Uterus (tissue), 4 donors: ENCODE results near the gene HIGD1A. TPM values are rescaled to one million over a fixed set of nuclear protein-coding genes. Genes with fewer than 3 reads are reported as not detected.

Experiments used
- DNase-seq, 2 donors: peaks; one replicate each; pipeline ENCODE4 v3.0.0-alpha.2; 2019 to 2020
- H3K27ac ChIP-seq, 2 donors: fragments of 200-600 bp; sonication (generic); 1 replicate in 1 of 2; 2 replicates in 1 of 2; pipeline ENCODE4 v1.5.1; 2016 to 2018
- H3K27me3 ChIP-seq, 2 donors: fragments of 200-600 bp; sonication (generic); one replicate each; pipeline ENCODE4 v1.5.1; 2018 to 2019; ENCODE audit warnings: control low read depth in 1 of 2
- H3K36me3 ChIP-seq, 2 donors: fragments of 200-600 bp; sonication (generic); one replicate each; pipeline ENCODE4 v1.5.1; 2019; ENCODE audit warnings: control low read depth in 1 of 2
- H3K4me1 ChIP-seq, 2 donors: fragments of 200-600 bp; sonication (generic); one replicate each; pipeline ENCODE4 v1.5.1; 2018 to 2019; ENCODE audit warnings: control low read depth in 1 of 2
- H3K4me3 ChIP-seq, 2 donors: fragments of 200-600 bp; sonication (generic); 1 replicate in 1 of 2; 2 replicates in 1 of 2; pipeline ENCODE4 v1.5.1; 2018 to 2019; ENCODE audit warnings: mild to moderate bottlenecking in 1 of 2
- H3K9me3 ChIP-seq, 2 donors: fragments of 200-600 bp; sonication (generic); one replicate each; pipeline ENCODE4 v1.5.1; 2019; ENCODE audit warnings: control low read depth in 1 of 2
- POLR2A ChIP-seq, 2 donors: fragments of 450-650 bp; IDR thresholded peaks; one replicate each; pipeline ENCODE4 v1.6.1; 2016; ENCODE audit warnings: antibody characterized with exemption in 2 of 2, mild to moderate bottlenecking in 1 of 2, moderate library complexity in 1 of 2
- intact Hi-C: fragments of 100-400 bp; cut with DNase I; formaldehyde crosslinking; loops from one replicate; pipeline ENCODE4 v1.15.1; 2023; ENCODE audit warnings: low total_unique reads
- total RNA-seq, 4 donors: library from RNA; depleted of rRNA in 3 of 4; stranded (reverse); fragments of >200 nt in 3 of 4; gene quantifications; one replicate each; pipeline versions ENCODE4 v1.1.0 to v1.2.4, GENCODE V29; 2014 to 2023
- TF ChIP-seq, protein P1 (sequence below), 4 experiments: fragments of 200-600 bp in 2 of 4; fragments of 450-650 bp in 2 of 4; sonication (generic) in 2 of 4; IDR thresholded peaks; one replicate each; pipeline ENCODE4 v1.5.1; 2016 to 2019; ENCODE audit warnings: antibody characterized with exemption in 4 of 4, mild to moderate bottlenecking in 2 of 4, moderate library complexity in 1 of 4
- donor health status: DM: yes; HTN: yes; CAD: no.

The HIGD1A gene
- total RNA-seq, 4 donors from 2014 or later = 65.3 to 234 (median 103) TPM

- H3K36me3 ChIP-seq = no peaks in the 10 kb centered on the region
- no peak for TF ChIP-seq POLR2A (IDR thresholded peaks at IDR 0.05)
- TF ChIP-seq, protein P1, sequence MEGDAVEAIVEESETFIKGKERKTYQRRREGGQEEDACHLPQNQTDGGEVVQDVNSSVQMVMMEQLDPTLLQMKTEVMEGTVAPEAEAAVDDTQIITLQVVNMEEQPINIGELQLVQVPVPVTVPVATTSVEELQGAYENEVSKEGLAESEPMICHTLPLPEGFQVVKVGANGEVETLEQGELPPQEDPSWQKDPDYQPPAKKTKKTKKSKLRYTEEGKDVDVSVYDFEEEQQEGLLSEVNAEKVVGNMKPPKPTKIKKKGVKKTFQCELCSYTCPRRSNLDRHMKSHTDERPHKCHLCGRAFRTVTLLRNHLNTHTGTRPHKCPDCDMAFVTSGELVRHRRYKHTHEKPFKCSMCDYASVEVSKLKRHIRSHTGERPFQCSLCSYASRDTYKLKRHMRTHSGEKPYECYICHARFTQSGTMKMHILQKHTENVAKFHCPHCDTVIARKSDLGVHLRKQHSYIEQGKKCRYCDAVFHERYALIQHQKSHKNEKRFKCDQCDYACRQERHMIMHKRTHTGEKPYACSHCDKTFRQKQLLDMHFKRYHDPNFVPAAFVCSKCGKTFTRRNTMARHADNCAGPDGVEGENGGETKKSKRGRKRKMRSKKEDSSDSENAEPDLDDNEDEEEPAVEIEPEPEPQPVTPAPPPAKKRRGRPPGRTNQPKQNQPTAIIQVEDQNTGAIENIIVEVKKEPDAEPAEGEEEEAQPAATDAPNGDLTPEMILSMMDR (IDR thresholded peaks at IDR 0.05) = no peak
- no peak for DNase-seq
- peaks cover 5% of the 10 kb centered on the region in 2 donors for H3K4me1 ChIP-seq
- H3K27ac ChIP-seq = peak overlapping the region; percentile 36 to 54
- H3K4me3 ChIP-seq = no peak overlapping the region
- no peaks in the 10 kb centered on the region for H3K27me3 ChIP-seq
- H3K9me3 ChIP-seq = no peaks in the 10 kb centered on the region
- intact Hi-C loops = no loop called here
Observed at GRCh38 chr3:42844412-42844713, 40.1 kb upstream of the HIGD1A start.

DNA sequence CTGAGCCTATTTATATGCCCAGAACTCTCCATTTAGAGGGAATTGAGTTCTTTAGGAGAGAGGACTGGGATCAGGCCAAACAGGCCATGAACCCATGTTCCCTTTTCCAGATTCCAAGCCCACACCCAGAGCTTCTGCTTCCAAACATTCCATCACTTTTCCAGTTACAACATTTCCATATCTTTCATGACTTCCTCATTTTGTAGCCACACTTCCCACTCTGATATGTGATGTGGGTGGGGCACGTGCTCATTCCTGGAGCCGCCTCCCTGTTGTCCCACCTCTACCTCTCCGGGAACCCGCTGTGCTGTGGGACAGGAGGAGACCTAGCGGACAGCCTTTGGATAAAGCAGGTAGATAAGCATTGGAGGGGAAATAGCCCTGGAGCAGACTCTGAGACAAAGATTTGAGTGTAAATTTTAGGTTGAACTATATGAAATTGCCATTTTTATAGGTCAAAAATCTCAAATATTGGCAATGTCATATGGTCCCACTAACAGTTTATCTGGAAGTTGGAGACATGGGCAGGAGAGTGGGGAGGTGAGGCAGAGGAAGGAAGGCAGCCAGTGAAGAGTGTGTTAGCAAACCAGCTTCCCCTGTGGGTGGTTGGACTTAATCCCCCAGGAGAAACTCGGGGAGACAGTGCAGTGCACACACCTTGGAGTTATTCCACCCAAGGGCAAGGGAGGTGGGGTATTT, 39.6 kb upstream of the HIGD1A start:
- peak; percentile 40 to 48 for DNase-seq
- TF ChIP-seq, protein P1 (IDR thresholded peaks at IDR 0.05) = no peak
- no peak for TF ChIP-seq POLR2A (IDR thresholded peaks at IDR 0.05)
- H3K4me3 ChIP-seq = no peak overlapping the region

DNA sequence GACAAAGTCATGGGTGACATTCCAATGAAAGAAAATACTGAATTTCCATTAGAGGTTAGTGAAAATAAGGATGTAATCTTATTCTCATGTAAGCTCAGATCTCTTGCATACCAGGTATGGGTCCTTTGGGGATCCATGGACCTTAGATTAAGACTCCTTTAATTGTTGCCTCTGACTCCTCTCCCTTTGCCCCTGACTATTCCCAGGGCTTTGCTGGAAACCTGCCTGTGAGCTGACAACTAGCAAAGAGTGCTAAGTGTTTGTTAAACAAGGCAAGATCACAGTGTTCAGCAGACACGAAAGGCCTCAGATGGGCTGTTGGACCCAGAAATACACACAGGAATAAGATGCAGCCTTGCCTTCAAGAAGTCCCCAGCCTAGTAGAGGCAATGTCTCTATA, 37.0 kb upstream of the HIGD1A start:
- no peak for TF ChIP-seq POLR2A (IDR thresholded peaks at IDR 0.05)
- TF ChIP-seq, protein P1 (IDR thresholded peaks at IDR 0.05) = no peak
- DNase-seq = no peak
- no peaks in the 10 kb centered on the region for H3K27me3 ChIP-seq
- no peak overlapping the region for H3K4me3 ChIP-seq
- intact Hi-C loops = no loop called here
- H3K36me3 ChIP-seq = no peaks in the 10 kb centered on the region
- peaks cover 2 to 4% of the 10 kb centered on the region in 2 donors for H3K4me1 ChIP-seq
- no peak overlapping the region for H3K27ac ChIP-seq
- H3K9me3 ChIP-seq = no peaks in the 10 kb centered on the region

More for the DNA sequence above, 39.6 kb upstream of the HIGD1A start:
- Histone ChIP-seq H3K9me3 (no peaks in the 10 kb centered on the region), H3K36me3 (no peaks in the 10 kb centered on the region), H3K4me1 (peaks cover 5% of the 10 kb centered on the region in 2 donors), H3K27ac (peak overlapping the region; percentile 36 to 54), H3K27me3 (no peaks in the 10 kb centered on the region)
- intact Hi-C loops = no loop called here

GRCh38 chr3:42839616-42840015, 35.3 kb upstream of the HIGD1A start:
- Histone ChIP-seq H3K9me3 (no peaks in the 10 kb centered on the region), H3K4me3 (no peak overlapping the region), H3K4me1 (no peaks in the 10 kb centered on the region), H3K36me3 (no peaks in the 10 kb centered on the region), H3K27me3 (no peaks in the 10 kb centered on the region), H3K27ac (no peak overlapping the region)
- DNase-seq = peak in 1 of 2 donors; percentile 52
- intact Hi-C loops = loop anchor here (10.0 kb wide), 1 partner anchor 55 kb away; no protein-coding TSS in a partner anchor
- TF ChIP-seq POLR2A (IDR thresholded peaks at IDR 0.05) = no peak
- TF ChIP-seq, protein P1 (IDR thresholded peaks at IDR 0.05) = peak; percentile 62 to 91 (median 82)

GRCh38 chr3:42838571-42838970, 34.3 kb upstream of the HIGD1A start:
- Histone ChIP-seq H3K4me3 (no peak overlapping the region), H3K27ac (no peak overlapping the region), H3K27me3 (no peaks in the 10 kb centered on the region), H3K36me3 (no peaks in the 10 kb centered on the region), H3K4me1 (no peaks in the 10 kb centered on the region), H3K9me3 (no peaks in the 10 kb centered on the region)
- TF ChIP-seq POLR2A (IDR thresholded peaks at IDR 0.05) = no peak
- TF ChIP-seq, protein P1 (IDR thresholded peaks at IDR 0.05) = no peak
- DNase-seq = no peak
- intact Hi-C loops = loop anchor here (10.0 kb wide), 1 partner anchor 54 kb away; no protein-coding TSS in a partner anchor
